H1 (cell line): Measurements from ENCODE around the gene SLC6A7. TPM values are rescaled to one million over a fixed set of nuclear protein-coding genes. Genes with fewer than 3 reads are reported as not detected.

Source experiments
- BRCA1 ChIP-seq: IDR thresholded peaks from 2 replicates; pipeline ENCODE4 v1.6.1; 2012; ENCODE audit warnings: low read depth, low read length, improper control_type of control experiment
- CEBPB ChIP-seq: IDR thresholded peaks from 2 replicates; pipeline ENCODE4 v1.6.1; 2012; ENCODE audit warnings: low read depth, low read length
- KDM5A ChIP-seq: fragments of 200-600 bp; IDR thresholded peaks from 2 replicates; pipeline ENCODE4 v1.7.1; 2012; ENCODE audit warnings: mild to moderate bottlenecking, low read length, inconsistent platforms, mixed read lengths
- RFX5 ChIP-seq: IDR thresholded peaks from 2 replicates; pipeline ENCODE4 v1.6.1; 2011; ENCODE audit warnings: low read depth, low read length, improper control_type of control experiment, borderline replicate concordance
- YY1 ChIP-seq: IDR thresholded peaks from 2 replicates; pipeline ENCODE4 v1.6.1; 2011; ENCODE audit warnings: low read depth, mild to moderate bottlenecking, low read length
- polyA plus RNA-seq, 7 experiments: library from polyadenylated mRNA; depleted of rRNA in 3 of 7; stranded (reverse) in 5 of 7; unstranded in 2 of 7; fragments of >200 nt in 5 of 7; fragments of 200-250 nt in 2 of 7; gene quantifications; 1 replicate in 5 of 7; 2 replicates in 1 of 7; 4 replicates in 1 of 7; pipeline versions ENCODE4 v1.2.1 to v1.2.3, GENCODE V29; 2011 to 2013; ENCODE audit warnings: missing spikeins in 2 of 7, mixed read lengths in 2 of 7
- total RNA-seq: library from RNA; stranded (reverse); fragmentation: NEBNext Ultra II Directional; extraction: Animal tissue kit (Norgen Biotek cat#: 25700); gene quantifications from 2 replicates; pipeline ENCODE4 v1.2.1, GENCODE V29; 2021
- TF ChIP-seq, protein P1 (sequence below), 3 experiments: IDR thresholded peaks; 1 replicate in 2 of 3; 2 replicates in 1 of 3; pipeline versions ENCODE4 v1.5.1 to v1.6.1; 2011; ENCODE audit warnings: low read length in 3 of 3, mild to moderate bottlenecking in 3 of 3, inconsistent platforms in 2 of 3, low read depth in 1 of 3, moderate library complexity in 1 of 3; ENCODE audit not compliant: insufficient read depth in 1 of 3; ENCODE audit errors: control extremely low read depth in 1 of 3
- TF ChIP-seq, protein P2 (sequence below): IDR thresholded peaks from 2 replicates; pipeline ENCODE4 v1.6.1; 2011; ENCODE audit warnings: low read length, improper control_type of control experiment

SLC6A7 gene
- total and polyA plus RNA-seq, 2 of the 8 experiments (the other 6 are each of a cell fraction or from before 2014, with no cell fraction given): 0.07 to 0.12 TPM

DNA sequence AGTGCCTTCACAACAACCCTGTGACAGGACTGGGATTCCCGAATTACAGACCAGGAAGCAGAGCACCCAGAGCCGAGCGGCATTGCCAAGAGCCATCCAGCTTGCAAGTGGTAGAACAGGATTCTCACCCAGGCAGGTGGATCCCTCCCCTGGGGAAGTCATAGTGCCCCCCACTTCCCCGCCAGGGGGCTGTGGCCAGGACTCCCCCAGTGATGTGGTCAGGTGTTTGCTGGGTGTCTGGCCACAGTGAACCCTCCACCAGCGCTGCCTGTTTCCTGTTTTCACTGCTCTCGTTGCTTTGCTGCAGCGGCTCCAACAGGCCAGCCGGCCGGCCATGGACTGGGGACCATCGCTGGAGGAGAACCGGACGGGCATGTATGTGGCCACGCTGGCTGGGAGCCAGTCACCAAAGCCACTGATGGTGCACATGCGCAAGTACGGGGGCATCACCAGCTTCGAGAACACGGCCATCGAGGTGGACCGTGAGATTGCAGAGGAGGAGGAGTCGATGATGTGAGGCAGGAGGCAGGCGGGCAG lies 19.3 kb downstream of the SLC6A7 start (continued):
- no peak for TF ChIP-seq BRCA1
- TF ChIP-seq CEBPB: no peak
- TF ChIP-seq, protein P1, sequence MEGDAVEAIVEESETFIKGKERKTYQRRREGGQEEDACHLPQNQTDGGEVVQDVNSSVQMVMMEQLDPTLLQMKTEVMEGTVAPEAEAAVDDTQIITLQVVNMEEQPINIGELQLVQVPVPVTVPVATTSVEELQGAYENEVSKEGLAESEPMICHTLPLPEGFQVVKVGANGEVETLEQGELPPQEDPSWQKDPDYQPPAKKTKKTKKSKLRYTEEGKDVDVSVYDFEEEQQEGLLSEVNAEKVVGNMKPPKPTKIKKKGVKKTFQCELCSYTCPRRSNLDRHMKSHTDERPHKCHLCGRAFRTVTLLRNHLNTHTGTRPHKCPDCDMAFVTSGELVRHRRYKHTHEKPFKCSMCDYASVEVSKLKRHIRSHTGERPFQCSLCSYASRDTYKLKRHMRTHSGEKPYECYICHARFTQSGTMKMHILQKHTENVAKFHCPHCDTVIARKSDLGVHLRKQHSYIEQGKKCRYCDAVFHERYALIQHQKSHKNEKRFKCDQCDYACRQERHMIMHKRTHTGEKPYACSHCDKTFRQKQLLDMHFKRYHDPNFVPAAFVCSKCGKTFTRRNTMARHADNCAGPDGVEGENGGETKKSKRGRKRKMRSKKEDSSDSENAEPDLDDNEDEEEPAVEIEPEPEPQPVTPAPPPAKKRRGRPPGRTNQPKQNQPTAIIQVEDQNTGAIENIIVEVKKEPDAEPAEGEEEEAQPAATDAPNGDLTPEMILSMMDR (IDR thresholded peaks at IDR 0.05; ENCODE audit: control extremely low read depth in 1 of 3, insufficient read depth in 1 of 3, low read depth in 1 of 3, low read length in 3 of 3): no peak
- no peak for TF ChIP-seq RFX5
- no peak for TF ChIP-seq KDM5A
- TF ChIP-seq YY1: no peak
- TF ChIP-seq, protein P2, sequence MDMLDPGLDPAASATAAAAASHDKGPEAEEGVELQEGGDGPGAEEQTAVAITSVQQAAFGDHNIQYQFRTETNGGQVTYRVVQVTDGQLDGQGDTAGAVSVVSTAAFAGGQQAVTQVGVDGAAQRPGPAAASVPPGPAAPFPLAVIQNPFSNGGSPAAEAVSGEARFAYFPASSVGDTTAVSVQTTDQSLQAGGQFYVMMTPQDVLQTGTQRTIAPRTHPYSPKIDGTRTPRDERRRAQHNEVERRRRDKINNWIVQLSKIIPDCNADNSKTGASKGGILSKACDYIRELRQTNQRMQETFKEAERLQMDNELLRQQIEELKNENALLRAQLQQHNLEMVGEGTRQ: no peak
